GM12891 (cell line): Measurements from ENCODE around the gene JMJD6.

ENCODE experiments used
- PAX5 ChIP-seq: IDR thresholded peaks from 2 replicates; pipeline ENCODE4 v1.6.1; 2011; ENCODE audit warnings: low read length, moderate library complexity, mild to moderate bottlenecking; ENCODE audit not compliant: insufficient read depth, severe bottlenecking
- POLR2A ChIP-seq: IDR thresholded peaks from 2 replicates; pipeline ENCODE4 v1.6.1; 2011; ENCODE audit warnings: low read depth, low read length, control low read depth
- POLR2AphosphoS5 ChIP-seq: IDR thresholded peaks from 2 replicates; pipeline ENCODE4 v1.6.1; 2011; ENCODE audit warnings: low read depth, low read length, control low read depth
- POU2F2 ChIP-seq: IDR thresholded peaks from 2 replicates; pipeline ENCODE4 v1.6.1; 2011; ENCODE audit warnings: low read depth, mild to moderate bottlenecking, control low read depth, low read length, moderate library complexity
- SPI1 ChIP-seq: IDR thresholded peaks from 2 replicates; pipeline ENCODE4 v1.6.1; 2011; ENCODE audit warnings: low read depth, low read length, control low read depth
- TAF1 ChIP-seq: IDR thresholded peaks from 2 replicates; pipeline ENCODE4 v1.6.1; 2011; ENCODE audit warnings: low read depth, low read length, control low read depth

GRCh38 chr17:76737676-76738467, 11.5 kb upstream of the JMJD6 start, which contains the start of gene MFSD11:
- TF ChIP-seq POLR2A (no peak), TAF1 (no peak), POLR2AphosphoS5 (peak; percentile 0; the same call in 1 of the 2 replicates), SPI1 (no peak), PAX5 (peak; percentile 33), POU2F2 (peak; percentile 31; the same call in 1 of the 2 replicates)
